Panc1 (cell line): ENCODE measurements around the gene HECTD3. TPM values are rescaled to one million over a fixed set of nuclear protein-coding genes. Genes with fewer than 3 reads are reported as not detected.

Experiments used
- ATAC-seq: fragments of 200-7000 bp; cut with Tn5 transposase; 2 replicates; pipeline ENCODE4 v1.9.1; 2020; ENCODE audit warnings: mild to moderate bottlenecking, moderate library complexity
- BruUV-seq: library from RNA; stranded (reverse); fragments of 400-500 nt; replicated peaks from 2 replicates; lab custom pipeline; 2021; lab: Mats Ljungman, UMichigan
- CTCF ChIA-PET: fragments of 300-600 bp; sonication (Branson Sonifier 250); formaldehyde crosslinking; loops from one replicate; lab custom pipeline; 2022; ENCODE audit warnings: antibody characterized with exemption; lab: Charles Lee
- POLR2A ChIA-PET: fragments of 300-600 bp; sonication (Branson Sonifier 250); formaldehyde crosslinking; loops from one replicate; lab custom pipeline; 2022; ENCODE audit warnings: antibody characterized with exemption; lab: Charles Lee
- DNase-seq: peaks from one replicate; pipeline ENCODE4 v3.0.0-alpha.2; 2010; ENCODE audit warnings: low read depth, low spot score
- H3K27ac ChIP-seq: 2 replicates; pipeline ENCODE4 v1.5.1; 2011; ENCODE audit warnings: mild to moderate bottlenecking, low read length, inconsistent platforms
- H3K27me3 ChIP-seq: fragments of 200-500 bp; sonication (Bioruptor generic); 2 replicates; pipeline ENCODE4 v1.6.0; 2014; ENCODE audit warnings: low read length, inconsistent platforms; ENCODE audit not compliant: control insufficient read depth, insufficient read depth
- H3K36me3 ChIP-seq: fragments of 200-500 bp; sonication (Bioruptor generic); 2 replicates; pipeline ENCODE4 v1.5.1; 2014; ENCODE audit warnings: inconsistent platforms, mild to moderate bottlenecking, low read length, moderate library complexity; ENCODE audit not compliant: control insufficient read depth, insufficient read depth
- H3K4me1 ChIP-seq: 2 replicates; pipeline ENCODE4 v1.5.1; 2011; ENCODE audit warnings: inconsistent platforms, mild to moderate bottlenecking, low read length, moderate library complexity; ENCODE audit not compliant: control insufficient read depth, insufficient read depth
- H3K4me3 ChIP-seq, 2 experiments: 2 replicates each; pipeline ENCODE4 v1.5.1; 2011 to 2012; ENCODE audit warnings: low read depth in 2 of 2, low read length in 2 of 2, mild to moderate bottlenecking in 2 of 2, inconsistent platforms in 1 of 2, moderate library complexity in 1 of 2
- H3K9me3 ChIP-seq: fragments of 200-500 bp; sonication (Bioruptor generic); 2 replicates; pipeline ENCODE4 v1.5.1; 2014; ENCODE audit warnings: low read depth, mild to moderate bottlenecking, inconsistent platforms, low read length, moderate library complexity; ENCODE audit not compliant: control insufficient read depth, insufficient read depth
- POLR2AphosphoS5 ChIP-seq: IDR thresholded peaks from 2 replicates; pipeline ENCODE4 v1.6.1; 2012; ENCODE audit warnings: mild to moderate bottlenecking, low read depth, low read length, moderate library complexity
- SIN3A ChIP-seq: IDR thresholded peaks from 2 replicates; pipeline ENCODE4 v1.6.1; 2012; ENCODE audit warnings: low read depth, mild to moderate bottlenecking, low read length, moderate library complexity, borderline replicate concordance; ENCODE audit not compliant: insufficient read depth
- TCF7L2 ChIP-seq: IDR thresholded peaks from 2 replicates; pipeline ENCODE4 v1.6.1; 2011; ENCODE audit warnings: mild to moderate bottlenecking, low read depth, low read length, inconsistent platforms
- in situ Hi-C: cut with HindIII; loops from 2 replicates; pipeline ENCODE4 v1.10.0; 2016; ENCODE audit warnings: low sequenced_read_pairs, low pct_unique_long_range_greater_than_20kb
- intact Hi-C: fragments of 100-400 bp; cut with micrococcal nuclease; formaldehyde crosslinking; loops from one replicate; pipeline ENCODE4 v1.10.0; 2022; ENCODE audit not compliant: unreplicated experiment
- total RNA-seq: library from RNA; stranded (reverse); gene quantifications from one replicate; pipeline ENCODE4 v1.2.1, GENCODE V29; 2021; ENCODE audit not compliant: unreplicated experiment
- TF ChIP-seq, protein P1 (sequence below): fragments of 450-650 bp; IDR thresholded peaks from 2 replicates; pipeline ENCODE4 v1.5.1; 2017; ENCODE audit warnings: mild to moderate bottlenecking
- TF ChIP-seq, protein P2 (sequence below), 2 experiments: IDR thresholded peaks; 2 replicates each; pipeline ENCODE4 v1.6.1; 2011 to 2012; ENCODE audit warnings: low read depth in 2 of 2, control low read depth in 1 of 2, low read length in 1 of 2, mild to moderate bottlenecking in 1 of 2, moderate library complexity in 1 of 2; ENCODE audit not compliant: insufficient read depth in 1 of 2

The HECTD3 gene
- total RNA-seq, 1 experiment from 2014 or later = 27.2 TPM

DNA sequence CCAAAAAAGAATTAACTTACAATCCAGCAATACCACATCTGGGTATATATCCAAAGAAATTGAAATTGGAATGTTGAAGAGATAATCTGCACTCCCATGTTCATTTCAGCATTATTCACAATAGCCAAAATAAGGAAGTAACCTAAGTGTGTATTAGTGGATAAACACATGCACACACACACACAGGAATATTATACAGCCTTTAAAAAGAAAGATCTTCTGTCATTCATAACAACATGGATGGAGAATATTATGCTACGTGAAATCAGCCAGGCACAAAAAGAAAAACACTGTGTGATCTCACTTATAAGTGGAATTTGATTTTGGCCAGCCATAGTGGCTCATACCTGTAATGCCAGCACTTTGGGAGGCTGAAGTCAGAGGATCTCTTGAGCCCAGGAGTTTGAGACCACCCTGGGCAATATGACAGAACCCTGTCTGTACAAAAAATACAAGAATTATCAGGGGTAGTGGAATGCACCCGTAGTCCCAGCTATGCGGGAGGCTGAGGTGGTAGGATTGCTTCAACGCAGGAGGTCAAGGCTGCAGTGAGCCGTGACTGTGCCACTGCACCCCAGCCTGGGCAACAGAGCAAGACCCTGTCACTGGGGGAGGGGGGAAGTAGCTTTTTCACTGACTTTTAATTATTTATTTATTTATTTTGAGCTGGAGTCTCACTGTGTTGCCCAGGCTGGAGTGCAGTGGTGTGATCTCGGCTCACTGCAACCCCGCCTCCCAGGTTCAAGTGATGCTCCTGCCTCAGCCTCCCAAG lies 15.5 kb downstream of the HECTD3 start:
- ATAC-seq (no peak), DNase-seq (no peak)
- intact Hi-C loops (no loop called here), in situ Hi-C loops (no loop called here)
- POLR2A ChIA-PET = no interaction called here
- CTCF ChIA-PET = no interaction called here
- Histone ChIP-seq H3K4me3 (no peak overlapping the region), H3K4me1 (no peaks in the 10 kb centered on the region), H3K27ac (no peak overlapping the region), H3K9me3 (no peaks in the 10 kb centered on the region), H3K27me3 (no peaks in the 10 kb centered on the region), H3K36me3 (no peaks in the 10 kb centered on the region)
- BruUV-seq = no TSS peak
- TF ChIP-seq TCF7L2 (no peak), SIN3A (no peak), POLR2AphosphoS5 (no peak)
- TF ChIP-seq, protein P1, sequence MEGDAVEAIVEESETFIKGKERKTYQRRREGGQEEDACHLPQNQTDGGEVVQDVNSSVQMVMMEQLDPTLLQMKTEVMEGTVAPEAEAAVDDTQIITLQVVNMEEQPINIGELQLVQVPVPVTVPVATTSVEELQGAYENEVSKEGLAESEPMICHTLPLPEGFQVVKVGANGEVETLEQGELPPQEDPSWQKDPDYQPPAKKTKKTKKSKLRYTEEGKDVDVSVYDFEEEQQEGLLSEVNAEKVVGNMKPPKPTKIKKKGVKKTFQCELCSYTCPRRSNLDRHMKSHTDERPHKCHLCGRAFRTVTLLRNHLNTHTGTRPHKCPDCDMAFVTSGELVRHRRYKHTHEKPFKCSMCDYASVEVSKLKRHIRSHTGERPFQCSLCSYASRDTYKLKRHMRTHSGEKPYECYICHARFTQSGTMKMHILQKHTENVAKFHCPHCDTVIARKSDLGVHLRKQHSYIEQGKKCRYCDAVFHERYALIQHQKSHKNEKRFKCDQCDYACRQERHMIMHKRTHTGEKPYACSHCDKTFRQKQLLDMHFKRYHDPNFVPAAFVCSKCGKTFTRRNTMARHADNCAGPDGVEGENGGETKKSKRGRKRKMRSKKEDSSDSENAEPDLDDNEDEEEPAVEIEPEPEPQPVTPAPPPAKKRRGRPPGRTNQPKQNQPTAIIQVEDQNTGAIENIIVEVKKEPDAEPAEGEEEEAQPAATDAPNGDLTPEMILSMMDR = no peak
- TF ChIP-seq, protein P2, sequence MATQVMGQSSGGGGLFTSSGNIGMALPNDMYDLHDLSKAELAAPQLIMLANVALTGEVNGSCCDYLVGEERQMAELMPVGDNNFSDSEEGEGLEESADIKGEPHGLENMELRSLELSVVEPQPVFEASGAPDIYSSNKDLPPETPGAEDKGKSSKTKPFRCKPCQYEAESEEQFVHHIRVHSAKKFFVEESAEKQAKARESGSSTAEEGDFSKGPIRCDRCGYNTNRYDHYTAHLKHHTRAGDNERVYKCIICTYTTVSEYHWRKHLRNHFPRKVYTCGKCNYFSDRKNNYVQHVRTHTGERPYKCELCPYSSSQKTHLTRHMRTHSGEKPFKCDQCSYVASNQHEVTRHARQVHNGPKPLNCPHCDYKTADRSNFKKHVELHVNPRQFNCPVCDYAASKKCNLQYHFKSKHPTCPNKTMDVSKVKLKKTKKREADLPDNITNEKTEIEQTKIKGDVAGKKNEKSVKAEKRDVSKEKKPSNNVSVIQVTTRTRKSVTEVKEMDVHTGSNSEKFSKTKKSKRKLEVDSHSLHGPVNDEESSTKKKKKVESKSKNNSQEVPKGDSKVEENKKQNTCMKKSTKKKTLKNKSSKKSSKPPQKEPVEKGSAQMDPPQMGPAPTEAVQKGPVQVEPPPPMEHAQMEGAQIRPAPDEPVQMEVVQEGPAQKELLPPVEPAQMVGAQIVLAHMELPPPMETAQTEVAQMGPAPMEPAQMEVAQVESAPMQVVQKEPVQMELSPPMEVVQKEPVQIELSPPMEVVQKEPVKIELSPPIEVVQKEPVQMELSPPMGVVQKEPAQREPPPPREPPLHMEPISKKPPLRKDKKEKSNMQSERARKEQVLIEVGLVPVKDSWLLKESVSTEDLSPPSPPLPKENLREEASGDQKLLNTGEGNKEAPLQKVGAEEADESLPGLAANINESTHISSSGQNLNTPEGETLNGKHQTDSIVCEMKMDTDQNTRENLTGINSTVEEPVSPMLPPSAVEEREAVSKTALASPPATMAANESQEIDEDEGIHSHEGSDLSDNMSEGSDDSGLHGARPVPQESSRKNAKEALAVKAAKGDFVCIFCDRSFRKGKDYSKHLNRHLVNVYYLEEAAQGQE (IDR thresholded peaks at IDR 0.05; ENCODE audit: insufficient read depth in 1 of 2, low read depth in 2 of 2, low read length in 1 of 2) = no peak

DNA sequence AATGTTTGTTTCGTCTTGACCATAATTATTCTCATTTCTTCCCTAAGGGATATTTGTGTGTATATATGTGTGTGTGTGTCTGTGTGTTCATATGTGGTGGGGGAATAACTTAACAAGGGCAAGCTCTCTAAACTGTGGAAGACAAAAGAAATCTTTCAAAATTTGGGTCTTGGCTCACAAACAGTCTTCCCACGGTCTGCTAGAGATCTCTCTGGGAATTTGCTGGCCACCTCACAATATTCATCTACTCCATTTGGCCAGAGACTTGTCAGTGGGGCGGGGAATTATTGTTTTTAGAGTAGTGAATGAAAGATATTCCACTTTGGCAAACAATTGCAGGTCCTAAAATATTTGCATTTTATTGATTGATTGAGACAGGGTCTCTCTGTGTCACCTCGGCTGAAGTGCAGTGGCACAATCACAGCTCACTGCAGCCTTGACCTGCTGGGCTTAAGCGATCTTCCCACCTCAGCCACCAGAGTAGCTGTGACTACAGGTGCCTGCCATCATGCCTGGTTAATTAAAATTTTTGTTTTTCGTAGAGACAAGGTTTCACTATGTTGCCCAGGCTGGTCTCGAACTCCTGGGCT lies 16.7 kb downstream of the HECTD3 start:
- no peak for DNase-seq
- no peaks in the 10 kb centered on the region for H3K9me3 ChIP-seq
- no peak for ATAC-seq
- ChIA-PET CTCF (no interaction called here), POLR2A (no interaction called here)
- H3K4me1 ChIP-seq = no peaks in the 10 kb centered on the region
- TF ChIP-seq, protein P1 = no peak
- TF ChIP-seq, protein P2 (IDR thresholded peaks at IDR 0.05; ENCODE audit: insufficient read depth in 1 of 2, low read depth in 2 of 2, low read length in 1 of 2) = no peak
- H3K4me3 ChIP-seq = no peak overlapping the region
- no TSS peak for BruUV-seq
- no peaks in the 10 kb centered on the region for H3K27me3 ChIP-seq
- H3K27ac ChIP-seq = no peak overlapping the region
- H3K36me3 ChIP-seq = no peaks in the 10 kb centered on the region
- in situ Hi-C loops = no loop called here
- intact Hi-C loops = no loop called here
